ENCODE measurements around the gene C10orf143.

C10orf143 gene

DNA sequence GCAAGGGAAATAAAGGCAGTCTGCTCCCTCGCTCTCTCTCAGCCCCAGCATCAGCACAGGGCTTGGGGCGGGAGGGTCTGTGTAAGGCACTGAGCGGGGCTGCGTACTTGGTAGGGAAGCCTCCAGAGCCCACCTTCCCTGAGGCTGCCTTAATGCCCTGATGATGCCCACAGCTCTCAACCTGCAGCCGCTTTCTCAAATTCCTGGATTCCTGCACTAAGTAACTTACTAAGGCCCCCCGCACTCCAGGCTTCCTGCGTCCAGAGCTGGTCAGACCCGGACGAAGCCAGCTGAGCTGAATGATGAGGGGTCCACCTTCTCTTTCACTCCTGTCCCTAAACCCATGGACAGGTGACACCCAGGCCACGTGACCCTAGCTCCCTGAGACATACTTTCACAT lies 63.3 kb downstream of the C10orf143 start:
- no peak overlapping the region for H3K4me3 ChIP-seq (replicated peaks in 1 of 2; ENCODE audit: low read depth in 2 of 2, low read length in 2 of 2)
- TF ChIP-seq, protein P1, sequence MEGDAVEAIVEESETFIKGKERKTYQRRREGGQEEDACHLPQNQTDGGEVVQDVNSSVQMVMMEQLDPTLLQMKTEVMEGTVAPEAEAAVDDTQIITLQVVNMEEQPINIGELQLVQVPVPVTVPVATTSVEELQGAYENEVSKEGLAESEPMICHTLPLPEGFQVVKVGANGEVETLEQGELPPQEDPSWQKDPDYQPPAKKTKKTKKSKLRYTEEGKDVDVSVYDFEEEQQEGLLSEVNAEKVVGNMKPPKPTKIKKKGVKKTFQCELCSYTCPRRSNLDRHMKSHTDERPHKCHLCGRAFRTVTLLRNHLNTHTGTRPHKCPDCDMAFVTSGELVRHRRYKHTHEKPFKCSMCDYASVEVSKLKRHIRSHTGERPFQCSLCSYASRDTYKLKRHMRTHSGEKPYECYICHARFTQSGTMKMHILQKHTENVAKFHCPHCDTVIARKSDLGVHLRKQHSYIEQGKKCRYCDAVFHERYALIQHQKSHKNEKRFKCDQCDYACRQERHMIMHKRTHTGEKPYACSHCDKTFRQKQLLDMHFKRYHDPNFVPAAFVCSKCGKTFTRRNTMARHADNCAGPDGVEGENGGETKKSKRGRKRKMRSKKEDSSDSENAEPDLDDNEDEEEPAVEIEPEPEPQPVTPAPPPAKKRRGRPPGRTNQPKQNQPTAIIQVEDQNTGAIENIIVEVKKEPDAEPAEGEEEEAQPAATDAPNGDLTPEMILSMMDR (IDR thresholded peaks at IDR 0.05; ENCODE audit: low read depth, low read length): no peak
- DNase-seq (ENCODE audit: low read depth in 2 of 2): no peak

DNA sequence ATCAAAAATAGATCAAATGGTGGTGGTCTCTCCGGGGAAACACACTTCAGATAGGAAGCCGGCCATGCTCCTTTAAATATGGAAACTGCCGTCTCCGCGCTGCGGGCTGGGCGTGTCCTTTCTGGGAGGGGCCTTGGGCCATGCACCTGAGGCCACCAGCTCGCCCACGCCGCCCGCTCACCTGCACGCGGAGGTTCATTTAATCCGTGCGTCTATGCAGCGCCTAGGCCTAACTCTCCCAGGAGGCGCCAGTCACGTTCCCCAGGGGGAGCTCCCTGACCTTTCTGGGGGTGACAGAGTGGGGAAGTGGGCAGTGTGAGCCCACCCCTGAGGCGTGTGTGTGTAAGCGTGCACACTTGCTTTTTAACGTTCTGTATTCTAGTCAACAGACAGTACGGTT lies 64.0 kb downstream of the C10orf143 start:
- TF ChIP-seq, protein P1 (IDR thresholded peaks at IDR 0.05; ENCODE audit: low read depth, low read length): no peak
- no peak overlapping the region for H3K4me3 ChIP-seq (replicated peaks in 1 of 2; ENCODE audit: low read depth in 2 of 2, low read length in 2 of 2)
- DNase-seq (ENCODE audit: low read depth in 2 of 2): no peak

DNA sequence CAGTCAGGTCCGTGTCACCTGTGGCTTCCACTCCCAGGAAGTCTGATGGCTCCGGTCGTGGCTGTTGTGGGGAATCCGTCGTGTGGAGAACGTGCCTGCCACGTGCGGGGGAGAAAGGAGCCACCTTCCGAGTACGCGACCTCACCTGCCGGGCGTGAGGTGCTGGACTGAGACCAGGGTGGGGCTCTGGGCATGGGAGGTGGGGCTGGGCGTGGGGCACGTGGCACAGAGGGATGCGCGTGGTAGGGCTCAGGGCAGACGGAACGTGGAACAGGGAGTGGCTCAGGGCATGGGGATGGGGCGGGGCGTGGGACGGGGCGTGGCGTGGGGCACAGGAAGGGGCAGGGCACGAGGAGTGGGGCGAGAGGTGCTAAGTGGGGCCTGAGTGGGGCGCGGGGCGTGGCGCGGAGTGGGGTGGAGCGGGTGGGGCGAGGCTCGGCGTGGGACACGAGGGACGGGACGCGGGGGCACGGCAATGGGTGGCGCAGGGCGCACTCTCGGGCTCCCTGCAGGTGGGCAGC lies 64.8 kb downstream of the C10orf143 start:
- H3K4me3 ChIP-seq (replicated peaks in 1 of 2; ENCODE audit: low read depth in 2 of 2, low read length in 2 of 2): no peak overlapping the region
- TF ChIP-seq, protein P1 (IDR thresholded peaks at IDR 0.05; ENCODE audit: low read depth, low read length): no peak

DNA sequence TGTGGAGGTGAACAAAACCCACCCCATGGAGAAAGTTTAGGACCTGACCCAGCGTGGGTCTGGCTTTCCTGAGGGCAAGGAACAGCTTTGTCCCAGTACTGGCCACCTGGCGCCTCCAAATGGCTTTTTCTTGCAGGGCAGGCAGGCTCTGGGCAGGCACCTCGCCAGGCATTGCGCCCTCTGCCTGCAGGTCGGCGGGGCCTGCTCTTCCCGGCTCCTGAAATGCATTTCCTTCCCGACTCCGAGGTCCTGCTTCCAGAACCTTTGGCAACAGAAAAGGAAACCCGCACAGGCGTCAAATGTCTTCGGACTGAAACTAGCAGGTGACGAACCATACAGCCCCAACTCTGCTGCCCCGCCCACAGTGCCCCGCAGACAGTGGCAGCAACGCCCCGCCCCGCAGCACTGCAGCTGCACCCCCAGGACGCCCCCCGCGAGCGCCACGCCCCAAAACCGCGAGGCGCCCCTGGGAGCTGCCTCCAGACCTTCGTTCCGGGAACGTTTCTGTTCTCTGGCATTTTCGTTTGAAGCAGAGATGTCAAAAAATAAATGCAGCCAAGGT lies 65.5 kb downstream of the C10orf143 start:
- peak in 1 of 2 donors; percentile 5 for DNase-seq (ENCODE audit: low read depth in 2 of 2)
- H3K4me3 ChIP-seq (replicated peaks in 1 of 2; ENCODE audit: low read depth in 2 of 2, low read length in 2 of 2): no peak overlapping the region
- TF ChIP-seq, protein P1 (IDR thresholded peaks at IDR 0.05; ENCODE audit: low read depth, low read length): no peak

More for the DNA sequence above, 64.8 kb downstream of the C10orf143 start:
- DNase-seq (ENCODE audit: low read depth in 2 of 2): no peak

DNA sequence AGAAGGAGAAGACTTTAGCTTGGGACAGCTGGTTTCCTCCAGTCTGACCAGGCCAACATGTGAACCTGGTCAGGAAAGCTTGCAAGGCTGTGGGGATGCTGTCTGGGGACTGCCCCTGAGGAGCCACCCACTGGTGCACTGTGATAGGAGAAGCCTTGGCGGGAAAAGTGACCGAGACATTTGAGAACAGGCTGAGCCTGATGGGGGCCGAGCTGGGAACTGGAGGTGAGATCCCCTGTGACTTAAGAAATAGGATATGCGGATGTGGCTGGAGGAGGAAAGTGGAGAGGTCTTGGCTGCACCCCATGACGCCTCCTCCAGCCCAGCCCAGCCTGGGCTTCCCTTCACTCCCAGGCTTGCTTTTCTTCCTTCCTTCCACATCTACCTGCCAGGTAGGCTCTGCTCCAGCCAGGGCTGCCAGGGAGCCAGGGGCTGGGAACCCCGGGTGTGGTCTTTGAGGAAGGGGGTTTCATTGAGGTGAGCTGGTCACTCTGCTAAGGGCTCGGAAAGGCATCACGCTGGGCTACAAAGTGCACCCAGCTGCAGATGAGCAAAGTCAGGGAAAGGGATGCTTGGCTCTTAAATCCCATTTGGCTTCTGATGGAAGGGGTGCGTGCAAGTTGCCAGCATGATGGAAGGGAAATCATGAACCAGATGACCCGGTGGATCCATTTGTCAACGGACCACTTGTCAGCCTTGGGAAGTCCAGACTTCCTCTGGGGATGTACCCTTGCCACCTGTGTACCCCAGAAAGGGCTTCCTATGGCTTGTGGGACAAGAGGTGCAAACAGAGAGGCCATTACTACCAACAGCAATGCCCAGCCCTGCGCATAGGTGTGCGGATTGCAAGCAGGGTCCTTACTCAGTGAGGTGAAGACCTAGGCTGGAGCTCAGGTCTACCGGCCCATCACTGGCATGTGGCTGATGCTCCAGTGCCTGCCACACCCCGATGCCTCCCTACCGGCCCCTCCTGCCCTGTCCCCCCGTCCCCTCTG lies 66.3 kb downstream of the C10orf143 start:
- no peak for DNase-seq (ENCODE audit: low read depth in 2 of 2)
- no peak overlapping the region for H3K4me3 ChIP-seq (replicated peaks in 1 of 2; ENCODE audit: low read depth in 2 of 2, low read length in 2 of 2)
- TF ChIP-seq, protein P1 (IDR thresholded peaks at IDR 0.05; ENCODE audit: low read depth, low read length): no peak

DNA sequence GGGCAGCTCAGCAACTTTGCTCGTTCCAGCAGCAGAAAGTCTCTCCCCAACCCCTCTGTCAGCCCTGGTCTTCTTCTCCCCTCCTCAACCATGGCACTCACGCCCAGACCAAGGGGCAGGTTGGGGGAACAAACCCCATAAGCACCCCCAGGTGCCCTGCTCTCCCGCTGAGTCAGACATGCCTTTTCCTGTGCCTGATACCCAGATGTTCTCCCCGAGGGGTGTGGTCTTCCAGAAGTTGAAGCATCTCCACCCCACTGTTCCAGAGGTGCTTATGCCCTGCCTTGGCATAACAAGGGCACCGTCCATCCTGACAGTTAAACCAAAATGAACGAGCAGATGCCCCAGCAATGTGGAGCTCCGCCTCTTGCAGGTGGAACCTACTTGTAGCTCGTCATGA lies 67.1 kb downstream of the C10orf143 start:
- no peak overlapping the region for H3K4me3 ChIP-seq (replicated peaks in 1 of 2; ENCODE audit: low read depth in 2 of 2, low read length in 2 of 2)
- no peak for DNase-seq (ENCODE audit: low read depth in 2 of 2)
- TF ChIP-seq, protein P1 (IDR thresholded peaks at IDR 0.05; ENCODE audit: low read depth, low read length): no peak
